PC-9 (cell line): ENCODE data around the gene PCK2.

Experiments used
- EZH2 ChIP-seq: fragments of 200-600 bp; sonication (generic); IDR thresholded peaks from 2 replicates; pipeline ENCODE4 v1.8.0; 2017; ENCODE audit warnings: antibody characterized with exemption, low read depth
- TF ChIP-seq, protein P1 (sequence below): fragments of 200-600 bp; sonication (generic); conservative IDR thresholded peaks from 2 replicates; pipeline ENCODE4 v1.6.1; 2017; ENCODE audit warnings: mixed run types, antibody characterized with exemption, mild to moderate bottlenecking, moderate library complexity

DNA sequence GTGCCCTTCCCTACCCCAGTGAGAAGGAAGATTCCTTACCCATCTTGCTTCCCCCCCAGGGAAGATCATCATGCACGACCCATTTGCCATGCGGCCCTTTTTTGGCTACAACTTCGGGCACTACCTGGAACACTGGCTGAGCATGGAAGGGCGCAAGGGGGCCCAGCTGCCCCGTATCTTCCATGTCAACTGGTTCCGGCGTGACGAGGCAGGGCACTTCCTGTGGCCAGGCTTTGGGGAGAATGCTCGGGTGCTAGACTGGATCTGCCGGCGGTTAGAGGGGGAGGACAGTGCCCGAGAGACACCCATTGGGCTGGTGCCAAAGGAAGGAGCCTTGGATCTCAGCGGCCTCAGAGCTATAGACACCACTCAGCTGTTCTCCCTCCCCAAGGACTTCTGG is 9.3 kb downstream of the PCK2 start:
- no peak for TF ChIP-seq EZH2
- TF ChIP-seq, protein P1, sequence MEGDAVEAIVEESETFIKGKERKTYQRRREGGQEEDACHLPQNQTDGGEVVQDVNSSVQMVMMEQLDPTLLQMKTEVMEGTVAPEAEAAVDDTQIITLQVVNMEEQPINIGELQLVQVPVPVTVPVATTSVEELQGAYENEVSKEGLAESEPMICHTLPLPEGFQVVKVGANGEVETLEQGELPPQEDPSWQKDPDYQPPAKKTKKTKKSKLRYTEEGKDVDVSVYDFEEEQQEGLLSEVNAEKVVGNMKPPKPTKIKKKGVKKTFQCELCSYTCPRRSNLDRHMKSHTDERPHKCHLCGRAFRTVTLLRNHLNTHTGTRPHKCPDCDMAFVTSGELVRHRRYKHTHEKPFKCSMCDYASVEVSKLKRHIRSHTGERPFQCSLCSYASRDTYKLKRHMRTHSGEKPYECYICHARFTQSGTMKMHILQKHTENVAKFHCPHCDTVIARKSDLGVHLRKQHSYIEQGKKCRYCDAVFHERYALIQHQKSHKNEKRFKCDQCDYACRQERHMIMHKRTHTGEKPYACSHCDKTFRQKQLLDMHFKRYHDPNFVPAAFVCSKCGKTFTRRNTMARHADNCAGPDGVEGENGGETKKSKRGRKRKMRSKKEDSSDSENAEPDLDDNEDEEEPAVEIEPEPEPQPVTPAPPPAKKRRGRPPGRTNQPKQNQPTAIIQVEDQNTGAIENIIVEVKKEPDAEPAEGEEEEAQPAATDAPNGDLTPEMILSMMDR: no peak
